H9 (cell line): ENCODE data around the gene PDE1C. TPM values are rescaled to one million over a fixed set of nuclear protein-coding genes. Genes with fewer than 3 reads are reported as not detected.

Experiments
- DNase-seq: peaks from one replicate; pipeline ENCODE4 v3.0.0-alpha.2; 2017
- H2AFZ ChIP-seq: one replicate; pipeline ENCODE4 v1.6.1; 2013; ENCODE audit warnings: mild to moderate bottlenecking, low read length, control low read depth, moderate library complexity
- H2AK5ac ChIP-seq: 2 replicates; pipeline ENCODE4 v1.6.1; 2013; ENCODE audit warnings: low read length, control low read depth, mixed read lengths; ENCODE audit not compliant: insufficient read length
- H2BK120ac ChIP-seq: one replicate; pipeline ENCODE4 v1.6.1; 2013; ENCODE audit warnings: low read depth, mild to moderate bottlenecking, low read length, control low read depth, inconsistent platforms; ENCODE audit not compliant: poor library complexity, severe bottlenecking
- H2BK12ac ChIP-seq: 2 replicates; pipeline ENCODE4 v1.6.1; 2013; ENCODE audit warnings: low read length, control low read depth, mixed read lengths, low read depth; ENCODE audit not compliant: insufficient read length
- H2BK15ac ChIP-seq: 2 replicates; pipeline ENCODE4 v1.6.1; 2013; ENCODE audit warnings: low read depth, low read length, control low read depth
- H2BK20ac ChIP-seq: one replicate; pipeline ENCODE4 v1.6.1; 2013; ENCODE audit warnings: low read depth, mild to moderate bottlenecking, low read length, control low read depth, inconsistent platforms; ENCODE audit not compliant: poor library complexity, severe bottlenecking
- H2BK5ac ChIP-seq: 2 replicates; pipeline ENCODE4 v1.6.1; 2013; ENCODE audit warnings: low read length, control low read depth, mixed read lengths; ENCODE audit not compliant: insufficient read length
- H3K14ac ChIP-seq: 2 replicates; pipeline ENCODE4 v1.6.1; 2013; ENCODE audit warnings: low read length, control low read depth; ENCODE audit not compliant: insufficient read depth
- H3K18ac ChIP-seq: 2 replicates; pipeline ENCODE4 v1.6.1; 2013; ENCODE audit warnings: low read depth, mild to moderate bottlenecking, mixed read lengths, low read length, control low read depth; ENCODE audit not compliant: insufficient read length
- H3K23ac ChIP-seq: 2 replicates; pipeline ENCODE4 v1.6.1; 2013; ENCODE audit warnings: low read length, control low read depth, mixed read lengths, low read depth; ENCODE audit not compliant: insufficient read length
- H3K23me2 ChIP-seq: 2 replicates; pipeline ENCODE4 v1.6.1; 2013; ENCODE audit warnings: low read depth, mild to moderate bottlenecking, mixed read lengths, low read length, control low read depth; ENCODE audit not compliant: insufficient read length, poor library complexity, severe bottlenecking
- H3K27ac ChIP-seq: 2 replicates; pipeline ENCODE4 v1.5.1; 2013; ENCODE audit warnings: low read length, control low read depth, mixed read lengths, low read depth; ENCODE audit not compliant: insufficient read length
- H3K27me3 ChIP-seq: 2 replicates; pipeline ENCODE4 v1.6.1; 2013; ENCODE audit warnings: low read length, control low read depth, inconsistent platforms; ENCODE audit not compliant: insufficient read depth
- H3K4ac ChIP-seq: 2 replicates; pipeline ENCODE4 v1.6.1; 2013; ENCODE audit warnings: low read depth, mild to moderate bottlenecking, control low read depth, inconsistent platforms, low read length, moderate library complexity
- H3K4me1 ChIP-seq: 2 replicates; pipeline ENCODE4 v1.6.1; 2013; ENCODE audit warnings: low read length, control low read depth, inconsistent platforms; ENCODE audit not compliant: insufficient read depth
- H3K4me2 ChIP-seq: 2 replicates; pipeline ENCODE4 v1.6.1; 2013; ENCODE audit warnings: low read length, control low read depth, mixed read lengths; ENCODE audit not compliant: insufficient read length, insufficient read depth
- H3K56ac ChIP-seq: 2 replicates; pipeline ENCODE4 v1.6.1; 2013; ENCODE audit warnings: low read depth, mild to moderate bottlenecking, mixed read lengths, low read length, control low read depth; ENCODE audit not compliant: insufficient read length
- H3K79me1 ChIP-seq: 2 replicates; pipeline ENCODE4 v1.6.1; 2013; ENCODE audit warnings: low read depth, mild to moderate bottlenecking, moderate library complexity, low read length, control low read depth, inconsistent platforms; ENCODE audit not compliant: insufficient read depth, poor library complexity, severe bottlenecking
- H3K79me2 ChIP-seq: 2 replicates; pipeline ENCODE4 v1.6.1; 2013; ENCODE audit warnings: low read length, control low read depth, inconsistent platforms; ENCODE audit not compliant: insufficient read depth
- H3K9ac ChIP-seq: 2 replicates; pipeline ENCODE4 v1.6.1; 2013; ENCODE audit warnings: low read length, control low read depth, mixed read lengths; ENCODE audit not compliant: insufficient read length; ENCODE audit errors: extremely low read depth
- H3K9me3 ChIP-seq: one replicate; pipeline ENCODE4 v1.6.1; 2013; ENCODE audit warnings: low read depth, low read length, inconsistent platforms; ENCODE audit not compliant: control insufficient read depth
- H3T11ph ChIP-seq: one replicate; pipeline ENCODE4 v1.6.1; 2013; ENCODE audit warnings: mild to moderate bottlenecking, low read length, control low read depth, inconsistent platforms
- H4K20me1 ChIP-seq: one replicate; pipeline ENCODE4 v1.6.1; 2013; ENCODE audit not compliant: control insufficient read depth, insufficient read length, insufficient read depth
- H4K5ac ChIP-seq: 2 replicates; pipeline ENCODE4 v1.6.1; 2013; ENCODE audit warnings: low read depth, mild to moderate bottlenecking, mixed read lengths, low read length, control low read depth; ENCODE audit not compliant: insufficient read length
- H4K8ac ChIP-seq: replicated peaks from 2 replicates; pipeline ENCODE4 v1.6.1; 2013; ENCODE audit warnings: low read length, control low read depth, mixed read lengths, low read depth; ENCODE audit not compliant: insufficient read length
- H4K91ac ChIP-seq: 2 replicates; pipeline ENCODE4 v1.6.1; 2013; ENCODE audit warnings: low read depth, mild to moderate bottlenecking, moderate library complexity, mixed read lengths, low read length, control low read depth; ENCODE audit not compliant: insufficient read length
- H3K27ac Mint-ChIP-seq, 3 experiments: 2 replicates in 2 of 3; 3 replicates in 1 of 3; pipeline ENCODE4 v1.8.0; 2020 to 2021; ENCODE audit warnings: mixed read lengths in 3 of 3, mild to moderate bottlenecking in 1 of 3, moderate library complexity in 1 of 3
- H3K27me3 Mint-ChIP-seq: 2 replicates; pipeline ENCODE4 v1.8.0; 2021; ENCODE audit warnings: low read depth, mild to moderate bottlenecking, moderate library complexity, mixed read lengths
- H3K36me3 Mint-ChIP-seq, 3 experiments: 2 replicates in 2 of 3; 3 replicates in 1 of 3; pipeline ENCODE4 v1.8.0; 2020 to 2021; ENCODE audit warnings: low read depth in 3 of 3, mixed read lengths in 3 of 3; ENCODE audit not compliant: insufficient read depth in 1 of 3
- H3K4me1 Mint-ChIP-seq, 2 experiments: 2 replicates each; pipeline ENCODE4 v1.8.0; 2020; ENCODE audit warnings: mixed read lengths in 2 of 2
- H3K4me3 Mint-ChIP-seq, 2 experiments: 2 replicates in 1 of 2; 3 replicates in 1 of 2; pipeline ENCODE4 v1.8.0; 2020 to 2021; ENCODE audit warnings: mild to moderate bottlenecking in 2 of 2, mixed read lengths in 2 of 2, moderate library complexity in 1 of 2
- H3K9me3 Mint-ChIP-seq, 2 experiments: 2 replicates in 1 of 2; 3 replicates in 1 of 2; pipeline ENCODE4 v1.8.0; 2020; ENCODE audit warnings: mild to moderate bottlenecking in 2 of 2, mixed read lengths in 2 of 2, moderate library complexity in 1 of 2
- WGBS: extraction: QIAGEN DNeasy Blood & Tissue Kit; methylation state at CpG from one replicate; pipeline ENCODE4 v1.1.7; 2013; ENCODE audit warnings: missing lambda C conversion rate, low lambda C conversion rate, mixed read lengths; ENCODE audit not compliant: insufficient read length; ENCODE audit errors: extremely low coverage; 5-methylcytosine and 5-hydroxymethylcytosine counted together
- total RNA-seq: library from RNA; stranded (reverse); gene quantifications from 2 replicates; pipeline ENCODE4 v1.2.1, GENCODE V29; 2021
- TF ChIP-seq, protein P1 (sequence below): fragments of 200-600 bp; sonication (generic); conservative IDR thresholded peaks from 3 replicates; pipeline ENCODE4 v1.8.0; 2021; ENCODE audit warnings: antibody characterized with exemption, mild to moderate bottlenecking

Gene PDE1C
- total RNA-seq, 1 experiment from 2014 or later, result 0.17 TPM

DNA sequence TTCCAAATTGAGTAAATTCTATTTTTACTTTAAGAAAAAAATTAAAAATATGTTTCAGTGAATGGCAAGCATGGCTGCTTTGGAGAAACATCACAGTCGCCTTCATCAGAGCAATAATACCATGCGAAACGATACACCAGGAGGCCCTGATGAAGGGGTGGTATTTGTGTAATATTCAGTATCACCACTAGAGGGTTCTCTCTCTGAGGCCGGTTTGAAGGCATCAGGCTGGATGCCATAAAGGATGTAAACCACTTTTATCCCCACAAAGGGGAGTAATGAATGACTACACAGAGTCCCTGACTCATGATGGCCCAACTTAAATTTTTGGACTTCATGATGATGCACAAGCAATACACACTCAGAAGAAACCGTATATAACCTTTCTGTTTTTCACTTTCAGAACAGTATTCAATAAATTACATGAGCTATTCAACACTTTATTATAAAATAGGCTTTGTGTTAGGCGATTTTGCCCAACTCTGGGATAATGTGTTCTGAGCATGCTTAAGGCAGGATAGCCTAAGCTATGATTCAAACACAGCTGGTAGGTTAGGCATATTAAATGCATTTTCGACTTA, 287.7 kb downstream of the PDE1C start:
- H3K4ac ChIP-seq, result no peak overlapping the region
- H3K27me3 ChIP-seq, result peaks cover 18% of the 10 kb centered on the region; the same call in 1 of the 2 replicates
- no peak overlapping the region for H4K5ac ChIP-seq
- H3K79me1 ChIP-seq, result no peaks in the 10 kb centered on the region
- H3K9me3 ChIP-seq, result no peaks in the 10 kb centered on the region
- H3K9ac ChIP-seq, result no peak overlapping the region
- H3K4me3 Mint-ChIP-seq, result no peak overlapping the region
- H3T11ph ChIP-seq, result no peak overlapping the region
- no peak overlapping the region for H2AK5ac ChIP-seq
- no peaks in the 10 kb centered on the region for H3K4me1 Mint-ChIP-seq
- H4K20me1 ChIP-seq, result no peaks in the 10 kb centered on the region
- no peak overlapping the region for H2BK15ac ChIP-seq
- H4K8ac ChIP-seq, result no peak overlapping the region
- no peak overlapping the region for H3K4me2 ChIP-seq
- H3K27ac ChIP-seq, result no peak overlapping the region
- DNase-seq, result peak; percentile 43
- TF ChIP-seq, protein P1, sequence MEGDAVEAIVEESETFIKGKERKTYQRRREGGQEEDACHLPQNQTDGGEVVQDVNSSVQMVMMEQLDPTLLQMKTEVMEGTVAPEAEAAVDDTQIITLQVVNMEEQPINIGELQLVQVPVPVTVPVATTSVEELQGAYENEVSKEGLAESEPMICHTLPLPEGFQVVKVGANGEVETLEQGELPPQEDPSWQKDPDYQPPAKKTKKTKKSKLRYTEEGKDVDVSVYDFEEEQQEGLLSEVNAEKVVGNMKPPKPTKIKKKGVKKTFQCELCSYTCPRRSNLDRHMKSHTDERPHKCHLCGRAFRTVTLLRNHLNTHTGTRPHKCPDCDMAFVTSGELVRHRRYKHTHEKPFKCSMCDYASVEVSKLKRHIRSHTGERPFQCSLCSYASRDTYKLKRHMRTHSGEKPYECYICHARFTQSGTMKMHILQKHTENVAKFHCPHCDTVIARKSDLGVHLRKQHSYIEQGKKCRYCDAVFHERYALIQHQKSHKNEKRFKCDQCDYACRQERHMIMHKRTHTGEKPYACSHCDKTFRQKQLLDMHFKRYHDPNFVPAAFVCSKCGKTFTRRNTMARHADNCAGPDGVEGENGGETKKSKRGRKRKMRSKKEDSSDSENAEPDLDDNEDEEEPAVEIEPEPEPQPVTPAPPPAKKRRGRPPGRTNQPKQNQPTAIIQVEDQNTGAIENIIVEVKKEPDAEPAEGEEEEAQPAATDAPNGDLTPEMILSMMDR, result peak; percentile 88
- no peak overlapping the region for H2BK120ac ChIP-seq
- no peak overlapping the region for H2AFZ ChIP-seq
- no peak overlapping the region for H2BK5ac ChIP-seq
- whole genome bisulfite sequencing, result no CpG with 5 or more reads among the region's 7 CpGs
- H3K23me2 ChIP-seq, result no peaks in the 10 kb centered on the region
- no peaks in the 10 kb centered on the region for H3K9me3 Mint-ChIP-seq
- no peak overlapping the region for H3K56ac ChIP-seq
- no peaks in the 10 kb centered on the region for H3K79me2 ChIP-seq
- H3K4me1 ChIP-seq, result no peaks in the 10 kb centered on the region
- no peak overlapping the region for H3K27ac Mint-ChIP-seq
- no peak overlapping the region for H4K91ac ChIP-seq
- peaks cover 94% of the 10 kb centered on the region for H3K27me3 Mint-ChIP-seq
- no peak overlapping the region for H3K14ac ChIP-seq
- no peak overlapping the region for H2BK12ac ChIP-seq
- no peak overlapping the region for H3K18ac ChIP-seq
- H3K23ac ChIP-seq, result no peak overlapping the region
- H3K36me3 Mint-ChIP-seq, result no peaks in the 10 kb centered on the region
- no peak overlapping the region for H2BK20ac ChIP-seq
